ENCODE results near the gene KLHL26.
A peak's percentile ranks its signal among the peaks of the same experiment; 100 is the strongest.
"Not testable (repeated sequence)": the region's sequence is repeated elsewhere in the genome, so short reads cannot be mapped to it uniquely, and the experiment has no call there.

KLHL26 gene, protein sequence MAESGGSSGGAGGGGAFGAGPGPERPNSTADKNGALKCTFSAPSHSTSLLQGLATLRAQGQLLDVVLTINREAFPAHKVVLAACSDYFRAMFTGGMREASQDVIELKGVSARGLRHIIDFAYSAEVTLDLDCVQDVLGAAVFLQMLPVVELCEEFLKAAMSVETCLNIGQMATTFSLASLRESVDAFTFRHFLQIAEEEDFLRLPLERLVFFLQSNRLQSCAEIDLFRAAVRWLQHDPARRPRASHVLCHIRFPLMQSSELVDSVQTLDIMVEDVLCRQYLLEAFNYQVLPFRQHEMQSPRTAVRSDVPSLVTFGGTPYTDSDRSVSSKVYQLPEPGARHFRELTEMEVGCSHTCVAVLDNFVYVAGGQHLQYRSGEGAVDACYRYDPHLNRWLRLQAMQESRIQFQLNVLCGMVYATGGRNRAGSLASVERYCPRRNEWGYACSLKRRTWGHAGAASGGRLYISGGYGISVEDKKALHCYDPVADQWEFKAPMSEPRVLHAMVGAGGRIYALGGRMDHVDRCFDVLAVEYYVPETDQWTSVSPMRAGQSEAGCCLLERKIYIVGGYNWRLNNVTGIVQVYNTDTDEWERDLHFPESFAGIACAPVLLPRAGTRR

DNA sequence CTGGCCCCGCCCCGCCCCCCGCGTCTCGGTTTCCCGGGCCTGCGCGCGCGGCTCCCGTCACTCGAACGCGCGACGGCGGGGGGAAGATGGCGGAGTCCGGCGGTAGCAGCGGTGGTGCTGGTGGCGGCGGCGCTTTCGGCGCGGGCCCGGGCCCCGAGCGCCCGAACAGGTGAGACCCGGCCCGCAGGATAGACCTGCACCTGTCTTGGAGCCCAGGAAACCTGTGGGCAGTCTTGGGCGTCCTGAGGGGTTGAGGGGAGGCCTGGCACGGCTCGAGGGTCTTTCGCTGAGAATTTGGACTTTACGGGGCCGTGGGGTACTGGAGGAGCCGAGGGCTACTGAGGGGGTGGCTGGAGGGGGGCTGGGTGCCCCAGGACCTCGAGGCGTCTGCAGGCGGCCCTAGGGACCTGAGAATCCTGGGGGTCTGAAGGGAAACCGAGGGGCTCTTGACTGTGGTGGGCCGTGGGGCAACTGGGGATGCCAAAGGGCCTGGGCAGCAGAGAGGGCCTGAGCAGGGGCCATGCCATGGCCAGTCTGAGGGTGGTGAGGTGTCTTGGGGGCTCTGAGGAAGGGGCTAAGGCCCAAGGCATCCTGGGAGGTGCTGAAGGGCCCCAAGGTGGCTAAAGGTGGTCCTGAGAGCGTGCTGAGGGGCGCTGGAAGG, at the start of gene KLHL26:
KLHL26 (plus strand) TSS at position 60 of the 661 bp plus-strand sequence; CDS start at position 87, 27 bp downstream.
- H3K27ac ChIP-seq = peak within 1 kb of the TSS; percentile 59
- DNase-seq (ENCODE audit: low read depth, low spot score) = no peak

- DNase-seq (ENCODE audit: low read depth, low spot score) = no peak
- no peak overlapping the region for H3K27ac ChIP-seq
Measured at GRCh38 chr19:18587561-18587960, 49.3 kb upstream of the KLHL26 start.

- no peak for DNase-seq (ENCODE audit: low read depth, low spot score)
- H3K27ac ChIP-seq = peak overlapping the region; percentile 79
Measured at GRCh38 chr19:18587962-18588610, 48.7 kb upstream of the KLHL26 start.

DNA sequence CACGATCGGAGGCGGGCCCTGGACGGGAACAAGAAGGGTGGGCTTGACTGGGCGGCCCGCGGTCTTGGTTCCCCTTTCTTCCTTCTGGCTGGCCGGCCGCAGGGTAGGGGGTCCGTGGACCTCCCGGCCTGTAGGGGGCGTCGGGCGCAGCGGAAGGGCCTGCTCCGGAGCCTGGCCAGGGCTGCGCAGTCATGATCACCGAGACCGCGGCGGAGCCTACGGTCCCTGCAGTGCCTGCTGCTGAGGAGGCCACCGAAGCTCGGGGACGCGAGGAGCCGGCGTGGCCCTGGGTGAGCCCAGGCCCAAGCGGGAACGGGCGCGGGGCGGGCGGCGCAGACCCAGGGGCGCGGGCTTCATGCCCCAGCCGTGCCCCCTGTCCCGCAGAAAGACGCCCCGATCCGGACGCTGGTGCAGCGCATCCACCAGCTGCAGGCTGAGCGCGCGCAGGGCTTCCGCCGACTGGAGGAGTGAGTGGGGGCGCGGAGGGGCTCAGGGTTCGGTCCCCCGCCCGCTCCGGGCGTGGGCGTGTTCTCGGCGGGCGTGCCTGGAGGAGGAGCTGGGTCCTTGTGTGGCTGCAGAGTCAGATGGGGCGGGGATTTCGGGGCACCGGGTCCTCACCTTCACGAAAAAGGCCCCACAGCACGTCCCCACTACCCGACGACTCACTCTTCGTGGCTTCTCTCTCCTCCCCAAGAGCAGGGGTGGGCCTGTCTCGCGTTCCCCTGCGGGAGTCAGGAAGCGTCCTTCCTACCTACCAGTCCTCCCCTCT, 48.0 kb upstream of the KLHL26 start, which contains the start of gene REX1BD:
REX1BD (plus strand) TSS at position 188 of the 769 bp plus-strand sequence; CDS start at position 192, 4 bp downstream.
- peak within 1 kb of the TSS; percentile 79 for H3K27ac ChIP-seq
- no peak for DNase-seq (ENCODE audit: low read depth, low spot score)

- DNase-seq (ENCODE audit: low read depth, low spot score) = peak; percentile 31
Measured at GRCh38 chr19:18589380-18590272, 47.2 kb upstream of the KLHL26 start.

DNA sequence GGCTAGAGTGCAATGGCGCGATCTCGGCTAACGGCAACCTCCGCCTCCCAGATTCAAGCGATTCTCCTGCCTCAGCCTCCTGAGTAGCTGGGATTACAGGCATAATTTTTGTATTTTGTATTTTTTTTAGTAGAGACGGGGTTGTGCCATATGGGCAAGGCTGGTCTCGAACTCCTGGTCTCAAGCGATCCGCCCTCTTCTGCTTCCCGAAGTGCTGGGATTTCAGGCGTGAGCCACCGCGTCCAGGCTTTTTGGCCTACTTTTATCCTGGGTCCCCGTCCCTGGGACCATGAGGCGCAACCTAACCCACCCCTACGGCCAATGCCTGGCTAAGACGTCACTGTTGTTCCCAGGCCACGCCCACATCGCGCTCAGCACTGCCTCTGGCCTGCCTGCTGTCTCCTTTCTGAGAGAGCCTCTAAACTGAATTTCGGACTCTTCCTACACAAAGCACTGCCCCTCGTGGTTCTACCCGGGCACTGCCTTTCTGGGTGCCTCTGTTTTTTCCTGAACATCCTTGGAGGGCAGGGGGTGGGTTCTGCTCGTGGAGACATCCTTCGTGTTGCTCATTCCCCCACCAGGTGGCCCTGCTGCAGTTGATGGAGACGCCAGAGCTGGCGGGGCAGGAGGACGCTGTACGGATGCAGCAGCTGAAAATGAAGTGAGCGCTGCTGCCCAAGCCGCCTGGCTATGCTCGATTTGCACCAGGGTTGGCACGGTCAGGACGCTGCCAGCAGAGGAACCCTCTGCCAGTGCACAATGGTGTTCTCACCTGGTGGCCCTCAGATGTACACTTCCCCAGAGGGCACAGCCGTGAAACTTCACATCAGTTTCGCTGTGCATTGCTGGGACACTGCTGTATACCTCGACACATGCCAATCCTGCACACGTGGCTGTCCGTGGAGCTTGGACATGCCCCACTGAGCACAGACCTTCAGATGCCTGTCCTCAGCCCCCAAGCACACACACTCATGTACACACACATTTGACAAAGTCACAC, 46.3 kb upstream of the KLHL26 start:
- no peak for DNase-seq (ENCODE audit: low read depth, low spot score)
- H3K27ac ChIP-seq = no peak overlapping the region

More at GRCh38 chr19:18589380-18590272, 47.2 kb upstream of the KLHL26 start:
- H3K27ac ChIP-seq = peak overlapping the region; percentile 79

GRCh38 chr19:18591735-18592385, 45.0 kb upstream of the KLHL26 start:
- no peak for DNase-seq (ENCODE audit: low read depth, low spot score)
- no peak overlapping the region for H3K27ac ChIP-seq

- not testable (repeated sequence) for H3K27ac ChIP-seq; DNase-seq (ENCODE audit: low read depth, low spot score)
Measured at GRCh38 chr19:18592732-18593131, 44.1 kb upstream of the KLHL26 start.

- DNase-seq (ENCODE audit: low read depth, low spot score) = no peak
- no peak overlapping the region for H3K27ac ChIP-seq
Measured at GRCh38 chr19:18593367-18594095, 43.3 kb upstream of the KLHL26 start.

- no peak for DNase-seq (ENCODE audit: low read depth, low spot score)
- H3K27ac ChIP-seq = no peak overlapping the region
Measured at GRCh38 chr19:18594096-18594823, 42.6 kb upstream of the KLHL26 start.

DNA sequence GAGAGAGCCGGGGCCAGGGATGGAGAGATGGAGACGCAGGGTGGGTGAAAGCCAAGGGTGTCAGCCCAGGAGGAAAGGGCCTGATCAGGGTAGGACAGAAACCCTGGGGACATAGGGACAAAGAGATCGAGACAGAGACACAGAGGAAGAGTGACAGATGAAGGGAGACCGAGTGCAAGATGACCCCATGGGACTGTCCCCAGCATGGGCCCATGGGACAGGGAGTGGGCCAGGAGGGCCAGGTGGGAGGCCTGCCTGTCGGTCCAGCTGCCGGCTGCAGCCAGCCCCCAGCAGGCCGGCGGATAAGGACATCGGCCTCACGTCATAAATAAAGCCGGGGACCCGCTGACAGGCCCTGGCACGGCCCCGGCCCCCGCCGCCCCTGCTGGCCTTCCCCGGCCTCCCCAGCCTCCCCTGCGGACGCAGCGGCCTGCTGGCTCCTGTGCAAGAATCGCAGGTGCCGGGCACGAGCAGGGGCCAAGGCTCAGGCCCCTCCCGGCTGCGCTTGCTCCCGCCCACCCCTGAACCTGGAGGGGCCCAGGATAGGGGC, 41.9 kb upstream of the KLHL26 start:
- no peak overlapping the region for H3K27ac ChIP-seq
- no peak for DNase-seq (ENCODE audit: low read depth, low spot score)

DNA sequence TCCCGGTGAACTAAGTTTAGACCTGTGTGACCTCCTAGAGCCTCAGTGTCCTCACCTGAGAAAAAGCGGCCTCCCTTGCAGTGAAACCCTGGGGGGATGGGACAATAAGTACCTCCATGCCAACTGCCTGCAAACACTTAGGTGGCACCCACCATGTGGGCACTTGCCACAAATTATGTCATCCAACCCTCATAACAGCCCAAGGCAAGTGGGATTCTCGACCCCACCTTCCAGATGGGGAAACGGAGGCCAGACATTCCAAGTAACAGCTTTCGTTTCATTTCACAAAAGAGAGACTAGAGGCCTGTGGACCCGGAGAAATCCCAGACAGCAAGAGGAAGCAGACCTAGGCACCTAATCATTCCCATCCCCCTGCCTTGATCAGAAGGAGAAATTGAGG, 41.4 kb upstream of the KLHL26 start:
- no peak overlapping the region for H3K27ac ChIP-seq
- no peak for DNase-seq (ENCODE audit: low read depth, low spot score)

DNA sequence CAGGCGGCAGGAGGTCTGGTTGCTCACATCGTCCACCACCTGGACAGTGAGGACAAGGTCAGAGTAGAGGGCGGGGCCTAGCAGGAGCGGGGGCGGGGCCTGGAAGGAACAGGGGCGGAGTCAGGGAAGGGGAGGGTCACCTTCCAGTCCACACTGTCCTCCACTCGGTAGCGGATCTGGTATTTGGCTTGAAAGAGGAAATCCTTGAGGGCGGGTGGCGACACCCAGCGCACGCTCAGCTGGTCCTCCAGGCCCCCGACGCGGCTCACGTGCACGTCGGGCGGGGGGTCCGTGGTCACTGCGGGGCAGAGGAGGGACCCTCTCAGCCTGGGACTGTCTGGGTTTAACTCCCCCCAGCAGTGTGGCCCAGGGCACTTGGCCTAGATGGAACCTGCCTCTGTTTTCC, 40.1 kb upstream of the KLHL26 start:
- DNase-seq (ENCODE audit: low read depth, low spot score) = no peak

GRCh38 chr19:18597809-18598660, 38.8 kb upstream of the KLHL26 start:
- no peak overlapping the region for H3K27ac ChIP-seq
- DNase-seq (ENCODE audit: low read depth, low spot score) = no peak

More for the DNA sequence above, 40.1 kb upstream of the KLHL26 start:
- H3K27ac ChIP-seq = no peak overlapping the region

GRCh38 chr19:18599485-18599884, 37.3 kb upstream of the KLHL26 start:
- H3K27ac ChIP-seq = no peak overlapping the region
- DNase-seq (ENCODE audit: low read depth, low spot score) = no peak

Measured in epithelial cell of prostate (primary cell).